Esophagus muscularis mucosa (tissue), 3 donors: ENCODE data around the gene ATG13.

Experiments used
- CTCF ChIP-seq, 3 experiments: fragments of 200-600 bp in 2 of 3; fragments of 450-650 bp in 1 of 3; sonication (generic) in 2 of 3; IDR thresholded peaks; one replicate each; pipeline ENCODE4 v1.5.1; 2017 to 2019; ENCODE audit warnings: antibody characterized with exemption in 3 of 3, mild to moderate bottlenecking in 2 of 3, moderate library complexity in 1 of 3
- POLR2A ChIP-seq: fragments of 450-650 bp; IDR thresholded peaks from one replicate; pipeline ENCODE4 v1.6.1; 2017; ENCODE audit warnings: antibody characterized with exemption, moderate library complexity, mild to moderate bottlenecking, low read depth
- POLR2AphosphoS5 ChIP-seq, 2 donors: sonication (generic); formaldehyde crosslinking; IDR thresholded peaks; one replicate each; pipeline ENCODE4 v1.6.1; 2017; ENCODE audit warnings: antibody characterized with exemption in 2 of 2

- no peak for TF ChIP-seq POLR2A
- no peak for TF ChIP-seq CTCF (IDR thresholded peaks at IDR 0.05)
- TF ChIP-seq POLR2AphosphoS5 (IDR thresholded peaks at IDR 0.05), result no peak
Observed at GRCh38 chr11:46597609-46598219, 19.6 kb upstream of the ATG13 start.
